ENCODE results near the gene SYCN. TPM values are rescaled to one million over a fixed set of nuclear protein-coding genes. Genes with fewer than 3 reads are reported as not detected.

Gene SYCN
- total RNA-seq, 1 donor from 2014 or later = not detected

- intact Hi-C loops (cut with micrococcal nuclease) = no loop called here
- no peak for ATAC-seq
Observed at GRCh38 chr19:39160889-39161672, 43.0 kb downstream of the SYCN start.

GRCh38 chr19:39160523-39160861 lies 43.6 kb downstream of the SYCN start:
- DNase-seq (peak; percentile 68), ATAC-seq (peak; percentile 70)
- intact Hi-C loops (cut with micrococcal nuclease) = no loop called here

More at GRCh38 chr19:39160889-39161672, 43.0 kb downstream of the SYCN start:
- DNase-seq = peak; percentile 20

- no peak for DNase-seq
- intact Hi-C loops (cut with micrococcal nuclease) = no loop called here
- no peak for ATAC-seq
Observed at GRCh38 chr19:39158646-39159260, 45.3 kb downstream of the SYCN start.

- ATAC-seq (no peak), DNase-seq (no peak)
Observed at GRCh38 chr19:39157997-39158389, 46.1 kb downstream of the SYCN start.

GRCh38 chr19:39157275-39157996 lies 46.6 kb downstream of the SYCN start:
- intact Hi-C loops (cut with micrococcal nuclease) = no loop called here

More at GRCh38 chr19:39157997-39158389, 46.1 kb downstream of the SYCN start:
- intact Hi-C loops (cut with micrococcal nuclease) = no loop called here

GRCh38 chr19:39156326-39157230 lies 47.5 kb downstream of the SYCN start:
- intact Hi-C loops (cut with micrococcal nuclease) = no loop called here
- ATAC-seq = no peak
- no peak for DNase-seq

More at GRCh38 chr19:39157275-39157996, 46.6 kb downstream of the SYCN start:
- DNase-seq (no peak), ATAC-seq (no peak)

- ATAC-seq = no peak
- intact Hi-C loops (cut with micrococcal nuclease) = no loop called here
- no peak for DNase-seq
Observed at GRCh38 chr19:39155741-39156140, 48.3 kb downstream of the SYCN start.

GRCh38 chr19:39155114-39155700 lies 48.9 kb downstream of the SYCN start:
- DNase-seq (no peak), ATAC-seq (no peak)
- intact Hi-C loops (cut with micrococcal nuclease) = no loop called here

GRCh38 chr19:39154629-39155100 lies 49.4 kb downstream of the SYCN start:
- intact Hi-C loops (cut with micrococcal nuclease) = no loop called here
- ATAC-seq (peak; percentile 27), DNase-seq (peak; percentile 21)

- DNase-seq (no peak), ATAC-seq (no peak)
- intact Hi-C loops (cut with micrococcal nuclease) = no loop called here
Observed at GRCh38 chr19:39154100-39154628, 49.9 kb downstream of the SYCN start.

Other genes starting within 250 kb of the SYCN start
- 1.7 TPM for gene FBXO17, start 228.5 kb downstream of the SYCN start, total RNA-seq
- 9.7 TPM for gene FBXO27, start 171.7 kb downstream of the SYCN start, total RNA-seq
- gene ACP7, start 119.9 kb downstream of the SYCN start, total RNA-seq = not detected
- 17.4 TPM for gene PAK4, start 78.5 kb downstream of the SYCN start, total RNA-seq
- not detected for gene NCCRP1, start 7.3 kb downstream of the SYCN start, total RNA-seq
- not detected for gene IFNL3, start 40.7 kb upstream of the SYCN start, total RNA-seq
- gene IFNL4, start 44.6 kb upstream of the SYCN start, total RNA-seq = not detected
- gene IFNL2, start 64.1 kb upstream of the SYCN start, total RNA-seq = not detected
- not detected for gene IFNL1, start 92.1 kb upstream of the SYCN start, total RNA-seq
- 0.35 TPM for gene LRFN1, start 116.6 kb upstream of the SYCN start, total RNA-seq
- 18.5 TPM for gene GMFG, start 131.8 kb upstream of the SYCN start, total RNA-seq
- gene SAMD4B, start 138.2 kb upstream of the SYCN start, total RNA-seq = 50.7 TPM
- 34.8 TPM for gene PAF1, start 186.8 kb upstream of the SYCN start, total RNA-seq
- gene MED29, start 187.1 kb upstream of the SYCN start, total RNA-seq = 22.2 TPM
- 53.0 TPM for gene ZFP36, start 202.6 kb upstream of the SYCN start, total RNA-seq
- gene PLEKHG2, start 208.4 kb upstream of the SYCN start, total RNA-seq = 11.6 TPM
- 1,154 TPM for gene RPS16, start 231.7 kb upstream of the SYCN start, total RNA-seq
- 85.8 TPM for gene SUPT5H, start 241.3 kb upstream of the SYCN start, total RNA-seq